Endothelial cell (in vitro differentiated cells): ENCODE measurements around the gene ST7. TPM values are rescaled to one million over a fixed set of nuclear protein-coding genes. Genes with fewer than 3 reads are reported as not detected.

Source experiments
- DNase-seq: peaks from one replicate; pipeline ENCODE4 v3.0.0; 2021; ENCODE audit warnings: low spot score
- H3K27ac Mint-ChIP-seq: one replicate; pipeline ENCODE4 v1.8.0; 2021; ENCODE audit warnings: mixed read lengths, inconsistent platforms; ENCODE audit not compliant: unreplicated experiment
- H3K27me3 Mint-ChIP-seq: one replicate; pipeline ENCODE4 v1.8.0; 2021; ENCODE audit warnings: mild to moderate bottlenecking, moderate library complexity, mixed read lengths, inconsistent platforms; ENCODE audit not compliant: unreplicated experiment
- H3K36me3 Mint-ChIP-seq: one replicate; pipeline ENCODE4 v1.8.0; 2021; ENCODE audit warnings: mild to moderate bottlenecking, low read depth, mixed read lengths, inconsistent platforms; ENCODE audit not compliant: unreplicated experiment
- H3K4me1 Mint-ChIP-seq: one replicate; pipeline ENCODE4 v1.8.0; 2021; ENCODE audit warnings: mild to moderate bottlenecking, mixed read lengths, inconsistent platforms; ENCODE audit not compliant: unreplicated experiment
- H3K4me3 Mint-ChIP-seq: one replicate; pipeline ENCODE4 v1.8.0; 2021; ENCODE audit warnings: mild to moderate bottlenecking, mixed read lengths, inconsistent platforms; ENCODE audit not compliant: unreplicated experiment
- H3K9me3 Mint-ChIP-seq: one replicate; pipeline ENCODE4 v1.8.0; 2021; ENCODE audit warnings: mixed read lengths, inconsistent platforms; ENCODE audit not compliant: unreplicated experiment
- CTCF ChIP-seq: fragments of 200-600 bp; sonication (generic); IDR thresholded peaks from one replicate; pipeline ENCODE4 v1.5.0; 2021; ENCODE audit warnings: antibody characterized with exemption; ENCODE audit not compliant: unreplicated experiment
- total RNA-seq: library from RNA; stranded (reverse); fragmentation: NEBNext Ultra II Directional; extraction: Animal tissue kit (Norgen Biotek cat#: 25700); gene quantifications from one replicate; pipeline ENCODE4 v1.2.1, GENCODE V29; 2021; ENCODE audit not compliant: unreplicated experiment

ST7 gene
- total RNA-seq, 1 donor from 2014 or later = 44.1 TPM

- Mint-ChIP-seq H3K4me1 (peaks cover 23% of the 10 kb centered on the region), H3K9me3 (no peaks in the 10 kb centered on the region), H3K27me3 (peaks cover 3% of the 10 kb centered on the region), H3K4me3 (no peak overlapping the region), H3K36me3 (peaks cover 3% of the 10 kb centered on the region), H3K27ac (no peak overlapping the region)
- TF ChIP-seq CTCF = no peak
- DNase-seq = no peak
Measured at GRCh38 chr7:117152213-117153007, 199.1 kb downstream of the ST7 start.

GRCh38 chr7:117153016-117153545 lies 199.8 kb downstream of the ST7 start:
- no peaks in the 10 kb centered on the region for H3K9me3 Mint-ChIP-seq
- peaks cover 19% of the 10 kb centered on the region for H3K4me1 Mint-ChIP-seq
- H3K36me3 Mint-ChIP-seq = peaks cover 3% of the 10 kb centered on the region
- H3K27me3 Mint-ChIP-seq = peaks cover 3% of the 10 kb centered on the region
- H3K4me3 Mint-ChIP-seq = no peak overlapping the region
- H3K27ac Mint-ChIP-seq = no peak overlapping the region
- DNase-seq = no peak
- no peak for TF ChIP-seq CTCF

GRCh38 chr7:117154721-117155120 lies 201.4 kb downstream of the ST7 start:
- Mint-ChIP-seq H3K27me3 (peaks cover 3% of the 10 kb centered on the region), H3K4me3 (no peak overlapping the region), H3K9me3 (no peaks in the 10 kb centered on the region), H3K36me3 (peaks cover 3% of the 10 kb centered on the region), H3K27ac (no peak overlapping the region), H3K4me1 (peaks cover 12% of the 10 kb centered on the region)
- TF ChIP-seq CTCF = no peak
- no peak for DNase-seq

- DNase-seq = no peak
Measured at GRCh38 chr7:117155694-117156093, 202.4 kb downstream of the ST7 start.

More at GRCh38 chr7:117155694-117156093, 202.4 kb downstream of the ST7 start:
- H3K36me3 Mint-ChIP-seq = peaks cover 4% of the 10 kb centered on the region
- H3K27me3 Mint-ChIP-seq = peaks cover 4% of the 10 kb centered on the region
- TF ChIP-seq CTCF = no peak
- no peak overlapping the region for H3K4me3 Mint-ChIP-seq
- H3K4me1 Mint-ChIP-seq = peaks cover 5% of the 10 kb centered on the region
- H3K9me3 Mint-ChIP-seq = no peaks in the 10 kb centered on the region
- H3K27ac Mint-ChIP-seq = no peak overlapping the region
